Uterus (tissue), 4 donors: ENCODE measurements around the gene PEAK1. TPM values are rescaled to one million over a fixed set of nuclear protein-coding genes. Genes with fewer than 3 reads are reported as not detected.

Experiments
- DNase-seq, 2 donors: peaks; one replicate each; pipeline ENCODE4 v3.0.0-alpha.2; 2019 to 2020
- H3K27ac ChIP-seq, 2 donors: fragments of 200-600 bp; sonication (generic); 1 replicate in 1 of 2; 2 replicates in 1 of 2; pipeline ENCODE4 v1.5.1; 2016 to 2018
- H3K27me3 ChIP-seq, 2 donors: fragments of 200-600 bp; sonication (generic); one replicate each; pipeline ENCODE4 v1.5.1; 2018 to 2019; ENCODE audit warnings: control low read depth in 1 of 2
- H3K36me3 ChIP-seq, 2 donors: fragments of 200-600 bp; sonication (generic); one replicate each; pipeline ENCODE4 v1.5.1; 2019; ENCODE audit warnings: control low read depth in 1 of 2
- H3K4me1 ChIP-seq, 2 donors: fragments of 200-600 bp; sonication (generic); one replicate each; pipeline ENCODE4 v1.5.1; 2018 to 2019; ENCODE audit warnings: control low read depth in 1 of 2
- H3K4me3 ChIP-seq, 2 donors: fragments of 200-600 bp; sonication (generic); 1 replicate in 1 of 2; 2 replicates in 1 of 2; pipeline ENCODE4 v1.5.1; 2018 to 2019; ENCODE audit warnings: mild to moderate bottlenecking in 1 of 2
- H3K9me3 ChIP-seq, 2 donors: fragments of 200-600 bp; sonication (generic); one replicate each; pipeline ENCODE4 v1.5.1; 2019; ENCODE audit warnings: control low read depth in 1 of 2
- CTCF ChIP-seq, 4 experiments: fragments of 200-600 bp in 2 of 4; fragments of 450-650 bp in 2 of 4; sonication (generic) in 2 of 4; IDR thresholded peaks; one replicate each; pipeline ENCODE4 v1.5.1; 2016 to 2019; ENCODE audit warnings: antibody characterized with exemption in 4 of 4, mild to moderate bottlenecking in 2 of 4, moderate library complexity in 1 of 4
- POLR2A ChIP-seq, 2 donors: fragments of 450-650 bp; IDR thresholded peaks; one replicate each; pipeline ENCODE4 v1.6.1; 2016; ENCODE audit warnings: antibody characterized with exemption in 2 of 2, mild to moderate bottlenecking in 1 of 2, moderate library complexity in 1 of 2
- intact Hi-C: fragments of 100-400 bp; cut with DNase I; formaldehyde crosslinking; loops from one replicate; pipeline ENCODE4 v1.15.1; 2023; ENCODE audit warnings: low total_unique reads
- total RNA-seq, 4 donors: library from RNA; depleted of rRNA in 3 of 4; stranded (reverse); fragments of >200 nt in 3 of 4; gene quantifications; one replicate each; pipeline versions ENCODE4 v1.1.0 to v1.2.4, GENCODE V29; 2014 to 2023
- donor health status: DM: yes; HTN: yes; CAD: no.

Gene PEAK1
- total RNA-seq, 4 donors from 2014 or later: 14.4 to 87.3 (median 43.5) TPM

GRCh38 chr15:77437264-77437663 lies 17.4 kb upstream of the PEAK1 start:
- DNase-seq: no peak
- Histone ChIP-seq H3K9me3 (no peaks in the 10 kb centered on the region), H3K36me3 (no peaks in the 10 kb centered on the region), H3K27ac (no peak overlapping the region), H3K4me1 (peaks cover 0 to 4% of the 10 kb centered on the region in 2 donors), H3K4me3 (no peak overlapping the region), H3K27me3 (no peaks in the 10 kb centered on the region)
- intact Hi-C loops: no loop called here
- no peak for TF ChIP-seq CTCF (IDR thresholded peaks at IDR 0.05)
- no peak for TF ChIP-seq POLR2A (IDR thresholded peaks at IDR 0.05)

GRCh38 chr15:77436822-77437221 lies 16.9 kb upstream of the PEAK1 start:
- Histone ChIP-seq H3K27me3 (no peaks in the 10 kb centered on the region), H3K9me3 (no peaks in the 10 kb centered on the region), H3K4me3 (no peak overlapping the region), H3K4me1 (peaks cover 0 to 4% of the 10 kb centered on the region in 2 donors), H3K36me3 (no peaks in the 10 kb centered on the region), H3K27ac (no peak overlapping the region)
- intact Hi-C loops: no loop called here
- TF ChIP-seq CTCF (IDR thresholded peaks at IDR 0.05) (no peak), POLR2A (IDR thresholded peaks at IDR 0.05) (no peak)
- no peak for DNase-seq

GRCh38 chr15:77430652-77431051 lies 10.7 kb upstream of the PEAK1 start:
- Histone ChIP-seq H3K27ac (no peak overlapping the region), H3K36me3 (no peaks in the 10 kb centered on the region), H3K4me3 (no peak overlapping the region), H3K27me3 (no peaks in the 10 kb centered on the region), H3K9me3 (no peaks in the 10 kb centered on the region), H3K4me1 (no peaks in the 10 kb centered on the region)
- intact Hi-C loops: no loop called here
- TF ChIP-seq CTCF (IDR thresholded peaks at IDR 0.05) (no peak), POLR2A (IDR thresholded peaks at IDR 0.05) (no peak)
- DNase-seq: no peak

- H3K9me3 ChIP-seq: no peaks in the 10 kb centered on the region
- H3K4me3 ChIP-seq: no peak overlapping the region
- intact Hi-C loops: no loop called here
- H3K27me3 ChIP-seq: no peaks in the 10 kb centered on the region
- no peaks in the 10 kb centered on the region for H3K36me3 ChIP-seq
- no peak for TF ChIP-seq POLR2A (IDR thresholded peaks at IDR 0.05)
- no peak for TF ChIP-seq CTCF (IDR thresholded peaks at IDR 0.05)
- DNase-seq: no peak
- H3K27ac ChIP-seq: no peak overlapping the region
- no peaks in the 10 kb centered on the region for H3K4me1 ChIP-seq
Observed at GRCh38 chr15:77430213-77430612, 10.3 kb upstream of the PEAK1 start.

- Histone ChIP-seq H3K4me3 (no peak overlapping the region), H3K9me3 (no peaks in the 10 kb centered on the region), H3K27ac (no peak overlapping the region), H3K4me1 (peaks cover 0 to under 1% of the 10 kb centered on the region in 2 donors), H3K27me3 (no peaks in the 10 kb centered on the region), H3K36me3 (no peaks in the 10 kb centered on the region)
- TF ChIP-seq CTCF (IDR thresholded peaks at IDR 0.05): no peak
- no peak for DNase-seq
- intact Hi-C loops: no loop called here
Observed at GRCh38 chr15:77426871-77427270, 7.0 kb upstream of the PEAK1 start.
